ENCODE measurements around the gene DOC2A.
"Not testable (repeated sequence)": the region's sequence is repeated elsewhere in the genome, so short reads cannot be mapped to it uniquely, and the experiment has no call there.

Gene DOC2A

DNA sequence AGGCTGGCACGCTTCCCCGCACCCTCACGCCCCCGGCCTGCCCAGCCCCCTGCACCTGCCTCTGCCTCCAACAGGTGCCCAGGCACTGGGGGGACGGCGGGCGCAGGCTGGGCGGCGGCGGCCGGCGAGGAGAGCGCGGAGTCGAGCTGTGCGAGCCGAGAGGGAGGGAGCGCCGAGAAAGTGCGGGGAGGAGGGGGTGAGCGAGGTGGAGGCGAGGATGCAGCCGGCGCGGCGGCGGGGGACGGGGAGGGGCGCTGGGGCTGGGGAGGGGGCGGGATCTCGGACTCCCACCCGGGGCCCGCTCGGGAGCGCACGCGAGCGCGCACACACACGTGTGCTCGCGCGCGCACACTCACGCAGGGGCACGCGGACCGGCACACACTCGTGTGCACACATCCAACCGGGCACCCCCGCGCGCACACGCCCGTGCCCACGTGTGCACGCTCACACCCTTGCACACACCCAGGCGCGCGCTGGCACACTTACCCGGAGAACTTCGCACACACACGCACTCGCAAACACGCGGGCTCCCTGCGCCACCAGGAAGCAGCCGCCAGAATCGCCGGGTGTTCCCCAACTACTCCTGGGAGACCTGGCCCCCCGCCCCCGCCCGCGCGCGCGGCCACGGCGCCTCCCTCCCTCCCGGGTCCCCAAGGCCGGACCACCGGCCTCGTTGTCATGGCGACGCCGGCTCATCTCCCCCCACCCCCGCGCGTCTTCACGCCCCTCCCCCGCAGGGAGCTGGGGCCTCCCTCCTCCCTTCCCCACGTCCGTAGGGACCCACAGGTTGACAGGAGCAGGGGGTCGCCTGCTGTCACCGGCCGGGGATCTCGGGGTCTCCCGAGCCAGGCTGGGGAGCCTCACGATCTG, at the start of gene DOC2A:
Gene DOC2A (minus strand): TSS at position 184 of the 870 bp plus-strand sequence. CDS start 805 bp downstream, outside the sequence.
- peak; percentile 62 for DNase-seq

DNA sequence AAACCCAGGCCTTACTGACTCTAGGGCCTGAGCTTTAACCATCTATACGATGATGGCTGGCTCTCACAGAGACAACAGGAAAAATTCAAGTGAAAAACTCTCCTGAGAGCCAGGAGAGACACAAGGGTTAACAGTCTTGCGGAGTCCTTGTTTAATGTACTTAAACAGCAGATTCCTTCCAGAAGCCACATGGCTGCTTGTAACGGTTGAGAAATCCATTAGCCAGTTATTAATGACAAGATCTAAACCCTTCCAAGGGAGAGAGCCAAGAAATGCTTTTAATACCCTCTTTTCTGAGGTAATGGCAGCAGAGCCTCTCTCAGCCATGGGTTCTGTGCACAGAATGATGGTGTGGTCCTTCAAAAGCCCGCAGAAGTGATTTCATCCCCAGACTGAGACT, 49.5 kb upstream of the DOC2A start:
- no peak for DNase-seq

DNA sequence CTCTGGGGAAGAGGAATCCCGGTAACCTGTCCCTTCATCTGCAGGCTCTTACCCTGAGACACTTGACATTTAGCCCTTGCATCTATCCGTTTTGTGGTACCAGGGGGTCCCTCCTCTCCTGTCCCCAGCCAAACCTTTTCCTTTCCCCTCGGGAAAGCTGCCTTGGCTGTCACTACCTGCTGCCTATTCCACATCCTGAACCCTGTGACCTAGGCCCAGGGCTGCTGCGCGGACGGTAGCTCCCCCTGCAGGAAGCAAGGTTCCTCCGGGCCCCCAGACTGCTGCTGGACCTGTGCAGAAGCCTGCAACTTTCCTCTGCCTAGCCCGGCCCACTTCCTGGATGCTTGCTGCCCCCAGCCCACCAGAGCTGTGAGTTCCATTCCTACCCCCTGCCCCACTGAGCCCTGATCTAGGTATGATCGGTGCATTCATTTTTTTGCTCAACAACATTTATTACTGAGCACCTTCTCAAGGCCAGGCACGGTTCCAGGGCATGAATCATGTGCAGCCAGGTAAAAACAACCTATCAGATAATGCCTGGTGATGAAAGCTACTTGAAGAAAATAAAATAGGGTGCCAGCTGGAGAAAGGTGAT, 44.2 kb upstream of the DOC2A start:
- DNase-seq, result peak; percentile 47

DNA sequence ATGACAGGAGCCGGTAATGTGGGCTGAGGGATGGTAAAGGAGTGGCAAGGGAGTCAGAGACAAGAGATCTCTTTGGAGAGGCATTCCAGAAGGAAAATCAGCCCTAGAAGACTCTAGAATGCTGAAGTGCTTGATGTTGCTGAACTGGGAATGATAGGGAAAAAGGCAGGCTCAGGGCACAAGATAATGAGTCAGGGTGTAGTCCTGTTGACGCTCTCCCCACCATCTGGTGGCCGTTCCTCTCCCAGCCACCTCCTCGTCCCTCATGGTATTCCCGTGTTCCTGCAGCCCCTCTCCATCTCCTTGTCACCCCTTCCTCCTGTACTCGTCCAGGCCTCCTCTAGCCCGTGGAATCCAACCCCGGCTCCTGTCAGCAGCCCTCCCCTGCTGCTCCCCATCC, 43.6 kb upstream of the DOC2A start:
- no peak for DNase-seq

DNA sequence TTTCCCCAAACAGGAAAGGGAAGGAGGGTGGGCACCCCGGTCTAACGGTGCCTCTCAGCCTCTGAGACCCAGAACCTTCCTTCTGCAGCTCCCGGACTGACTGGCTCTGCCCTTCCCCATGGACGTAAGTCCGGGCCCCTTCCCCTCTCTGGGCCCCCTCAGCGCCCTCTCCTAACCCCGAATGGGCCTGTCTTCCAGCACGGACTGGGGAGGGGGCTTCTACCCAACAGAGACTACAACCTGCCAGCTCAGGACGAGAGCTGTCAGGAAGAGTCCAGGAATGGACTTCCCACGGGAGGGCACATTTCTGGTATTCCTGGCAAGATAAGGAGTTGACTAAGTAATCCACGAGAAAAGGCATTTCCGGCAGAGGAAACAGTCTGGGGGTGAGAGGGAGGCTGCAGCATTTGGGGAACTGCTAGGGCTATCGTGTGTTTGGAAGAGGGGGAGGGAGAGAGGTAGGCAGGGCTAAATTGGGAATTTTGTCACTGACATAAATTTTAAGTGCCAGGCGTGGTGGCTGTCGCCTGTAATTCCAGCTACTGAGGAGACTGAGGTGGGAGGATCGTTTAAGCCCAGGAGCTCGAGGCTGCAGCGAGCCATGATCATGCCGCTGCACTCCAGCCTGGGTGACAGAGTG, 42.7 kb upstream of the DOC2A start:
- DNase-seq, result peak; percentile 49

DNA sequence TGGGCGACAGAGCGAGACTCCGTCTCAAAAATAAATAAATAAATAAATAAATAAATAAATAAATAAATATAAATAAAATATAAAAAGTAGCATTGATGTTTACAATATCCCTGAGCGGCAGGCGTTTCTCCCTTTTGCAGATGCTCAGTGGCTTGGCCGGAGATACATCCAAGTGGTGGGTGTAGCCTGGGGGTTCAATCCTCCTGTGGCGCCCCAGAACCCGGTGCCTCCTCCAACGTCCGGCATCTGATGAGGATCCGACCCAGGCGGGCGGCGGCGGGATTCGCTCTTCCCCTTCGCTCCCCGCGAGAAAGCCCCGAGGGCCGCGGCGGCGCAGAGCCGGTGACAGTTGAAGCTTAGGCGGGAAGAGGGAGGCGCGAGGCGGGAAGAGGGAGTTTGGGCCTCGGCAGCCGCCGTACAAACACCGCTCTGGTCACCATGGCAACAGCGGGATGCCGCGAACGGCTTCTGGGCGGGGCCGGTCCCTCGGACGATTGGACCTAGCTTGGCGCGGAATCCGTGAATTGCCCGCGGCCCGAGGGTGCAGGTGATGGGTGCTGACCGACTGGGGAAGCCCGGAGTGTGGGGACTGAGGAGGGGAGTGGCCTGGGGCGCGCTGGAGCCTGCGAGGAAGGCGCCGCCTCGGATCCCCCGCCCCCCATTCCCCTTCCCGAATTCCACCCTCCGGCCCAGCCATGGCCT, 42.0 kb upstream of the DOC2A start:
- DNase-seq, result peak; percentile 96

DNA sequence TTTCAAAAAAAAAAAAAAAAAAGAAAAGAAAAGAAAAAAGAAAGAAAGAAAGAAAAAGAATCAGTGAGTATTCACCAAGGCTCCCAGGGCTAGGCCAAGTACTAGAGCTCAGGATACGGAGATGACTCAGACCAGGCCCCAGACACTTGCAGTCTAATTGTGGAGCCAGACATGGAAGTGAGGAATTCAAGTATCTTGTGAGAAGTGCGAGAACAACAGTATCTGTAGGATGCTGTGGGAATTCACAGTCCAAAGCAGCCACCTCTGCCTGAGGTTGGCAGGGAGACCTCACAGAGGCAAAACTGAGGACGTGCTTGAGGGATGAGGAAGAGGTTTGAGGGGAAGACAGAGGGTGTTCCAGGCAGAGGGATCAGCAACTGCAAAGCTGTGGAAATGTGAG, 40.7 kb upstream of the DOC2A start:
- no peak for DNase-seq

DNA sequence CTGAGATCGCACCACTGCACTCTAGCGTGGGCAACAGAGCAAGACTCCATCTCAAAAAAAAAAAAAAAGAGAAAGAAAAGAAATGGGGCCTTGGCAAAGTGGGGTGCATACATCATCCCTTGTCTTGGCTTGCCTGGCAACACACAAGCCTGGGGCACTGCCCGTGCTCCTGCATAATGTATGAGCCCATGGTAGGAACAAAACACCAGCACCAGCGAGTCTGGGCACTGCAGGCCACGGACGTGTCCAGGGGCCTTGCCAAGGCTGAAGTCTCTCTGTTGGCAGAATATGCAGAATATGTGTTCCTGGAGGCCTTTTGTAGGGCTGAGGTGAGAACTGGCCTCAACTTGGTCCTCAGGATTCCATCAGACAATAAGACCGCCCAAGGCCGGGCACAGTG, 39.0 kb upstream of the DOC2A start:
- no peak for DNase-seq

DNA sequence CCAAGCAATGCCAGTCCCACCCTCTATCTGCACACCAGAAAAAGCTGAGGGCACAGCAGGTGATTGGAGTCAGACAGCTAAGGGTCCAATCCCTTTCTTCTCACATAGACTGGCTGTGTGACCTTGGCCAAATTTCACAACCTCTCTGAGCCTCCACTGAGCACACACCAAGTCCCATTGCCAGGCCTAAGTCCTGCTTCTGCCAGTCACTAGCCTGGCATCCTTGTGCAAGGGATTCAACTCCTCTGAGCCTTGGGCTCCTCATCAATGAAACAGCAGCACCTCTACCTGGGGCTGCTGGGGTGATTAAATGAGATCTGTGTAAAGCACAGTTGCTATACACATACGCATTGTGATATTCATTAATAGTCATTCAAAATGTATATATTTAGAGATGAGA, 35.8 kb upstream of the DOC2A start:
- DNase-seq, result no peak

DNA sequence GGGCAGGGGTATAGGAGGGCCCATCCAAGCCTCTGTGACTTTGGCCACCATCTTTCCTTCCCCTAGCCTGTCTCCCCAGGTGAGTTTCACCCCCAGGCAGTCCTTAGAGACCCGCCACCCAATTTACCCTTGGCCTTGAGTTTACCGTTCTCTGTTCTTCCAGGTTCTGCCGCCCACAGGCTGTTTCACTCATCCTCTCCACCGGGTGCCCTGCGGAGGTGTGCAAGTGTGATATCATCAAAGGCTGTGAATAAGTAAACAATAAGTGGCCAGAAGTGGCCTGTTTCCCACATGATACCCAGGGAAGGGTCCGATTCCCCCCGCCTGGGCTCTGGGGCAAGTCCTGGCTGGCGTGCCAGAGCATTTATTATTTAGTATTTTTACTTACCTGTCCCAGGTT, 35.4 kb upstream of the DOC2A start:
- peak; percentile 10 for DNase-seq

DNA sequence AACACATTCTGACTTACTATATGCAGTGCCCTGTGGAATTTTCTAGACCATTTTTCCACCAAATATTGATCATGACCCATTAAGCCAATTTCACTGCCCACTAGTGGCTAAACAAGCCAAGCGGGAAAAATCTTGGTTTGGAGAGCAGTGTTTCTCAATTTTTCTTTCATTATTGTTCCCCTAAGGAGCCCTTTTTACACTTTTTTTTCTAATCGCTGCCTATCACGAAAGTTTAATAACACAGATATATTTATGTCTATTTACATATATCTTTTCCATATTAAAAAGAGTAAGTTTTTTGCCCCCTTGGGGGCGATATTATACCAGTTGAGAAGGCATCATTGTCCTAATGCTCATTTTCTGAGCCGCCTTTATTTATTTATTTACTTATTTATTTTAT, 31.0 kb upstream of the DOC2A start:
- DNase-seq, result no peak

DNA sequence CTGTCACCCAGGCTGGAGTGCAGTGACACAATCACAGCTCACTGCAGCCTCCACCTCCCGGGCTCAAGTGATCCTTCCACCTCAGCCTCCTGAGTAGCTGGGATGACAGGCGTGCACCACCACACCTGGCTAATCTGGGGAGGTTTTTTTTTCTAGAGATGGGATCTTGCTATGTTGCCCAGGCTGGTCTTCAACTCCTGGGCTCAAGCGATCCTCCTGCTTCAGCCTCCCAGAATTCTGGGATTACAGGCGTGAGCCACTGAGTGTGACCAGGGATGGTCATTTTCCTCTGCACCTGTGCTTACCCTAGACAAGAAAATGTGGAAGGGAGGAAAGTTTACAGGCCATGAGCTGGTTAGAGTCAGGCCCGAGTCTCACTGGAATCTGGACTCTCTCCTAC, 29.9 kb upstream of the DOC2A start:
- not testable (repeated sequence) for DNase-seq

DNA sequence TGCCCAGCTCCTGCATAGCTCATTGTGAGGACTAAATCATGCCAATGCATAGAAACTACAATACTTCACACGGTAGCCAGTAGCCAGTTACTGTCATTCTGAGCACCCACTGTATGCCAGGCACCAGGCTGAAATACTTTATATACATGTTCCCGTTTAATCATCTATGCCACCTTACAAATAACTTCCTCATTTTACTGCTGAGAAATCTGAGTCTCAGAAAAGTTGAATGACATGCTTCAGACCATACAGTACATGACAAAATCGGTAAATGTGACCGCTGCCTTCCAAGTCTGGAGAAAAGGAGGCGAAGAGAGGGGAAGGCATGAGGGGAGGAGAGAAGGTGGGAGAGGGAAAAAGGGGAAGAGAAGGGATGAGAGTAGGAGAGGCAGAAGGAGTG, 29.4 kb upstream of the DOC2A start:
- no peak for DNase-seq

DNA sequence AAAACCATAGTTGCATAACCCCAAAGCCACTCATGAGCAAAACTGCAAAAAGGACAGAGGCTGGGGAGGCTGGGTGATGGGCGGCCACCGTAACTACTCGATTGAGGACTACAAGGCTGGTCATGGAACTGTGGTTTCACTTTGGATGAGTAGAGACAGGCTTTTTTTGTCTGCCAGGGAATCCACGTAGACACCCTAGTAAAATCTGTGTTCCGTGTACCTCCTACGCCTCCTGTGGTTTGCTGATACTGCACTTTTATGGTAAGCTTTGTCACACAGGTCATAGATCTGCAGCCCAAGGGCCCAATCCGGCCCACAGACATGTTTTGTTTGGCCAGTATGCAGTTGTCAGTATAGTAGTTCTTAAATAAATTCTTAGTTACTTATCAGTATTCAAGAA, 22.4 kb upstream of the DOC2A start:
- no peak for DNase-seq

DNA sequence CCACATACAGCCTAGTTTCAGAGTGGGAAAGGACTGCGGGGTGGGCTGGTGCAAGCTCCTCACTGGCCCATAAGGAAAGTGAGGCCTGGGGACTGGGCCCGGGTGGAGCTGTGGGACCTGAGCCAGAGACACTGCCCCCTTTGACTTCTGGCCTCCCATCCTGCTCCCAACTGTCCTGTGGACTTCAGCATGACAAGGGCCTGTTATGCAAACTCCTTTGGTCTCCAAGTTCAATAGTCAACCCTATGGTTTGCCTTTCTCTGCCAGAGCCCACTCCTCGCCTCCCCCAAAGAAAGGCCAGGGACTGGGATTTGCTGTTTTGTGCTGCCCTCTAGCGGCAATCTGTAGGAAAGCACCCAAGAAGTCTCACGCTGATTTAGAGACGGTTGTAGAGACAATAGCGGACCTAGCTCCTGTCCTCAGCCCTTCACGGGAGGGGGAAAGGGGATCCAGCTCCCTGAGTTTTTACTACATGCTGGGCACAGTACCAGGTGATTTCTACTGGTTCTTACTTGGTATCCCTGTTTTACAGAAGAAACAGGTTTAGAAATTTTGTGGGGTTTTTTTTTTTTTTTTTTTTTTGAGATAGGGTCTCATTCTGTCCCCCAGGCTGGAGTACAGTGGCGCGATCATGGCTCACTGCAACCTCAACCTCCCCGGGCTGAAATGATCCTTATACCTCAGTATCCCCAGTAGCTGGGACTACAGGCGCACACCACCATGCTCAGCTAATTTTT, 21.4 kb upstream of the DOC2A start:
- DNase-seq, result peak; percentile 86

DNA sequence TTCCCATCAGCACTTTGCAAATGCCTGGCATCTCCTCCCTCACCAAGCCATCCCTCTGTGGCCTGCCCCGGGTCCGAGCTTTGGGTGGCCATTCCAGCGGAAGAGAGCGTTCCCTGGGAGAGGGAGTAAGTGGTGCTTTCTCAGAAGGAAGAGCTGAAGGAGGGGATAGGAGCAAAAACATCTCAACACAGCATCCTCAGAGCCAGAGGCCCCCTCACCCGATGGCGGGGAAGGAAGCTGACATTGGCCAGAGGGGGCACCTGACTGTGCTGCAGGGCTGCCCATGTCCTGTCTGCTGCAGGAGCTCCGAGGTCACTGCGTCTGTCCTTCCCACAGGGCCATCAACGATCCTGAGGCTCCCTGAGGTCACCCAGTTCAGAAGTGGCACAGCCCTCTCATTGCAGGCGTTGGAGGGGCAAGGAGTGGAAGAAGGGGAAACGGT, 20.7 kb upstream of the DOC2A start:
- no peak for DNase-seq

DNA sequence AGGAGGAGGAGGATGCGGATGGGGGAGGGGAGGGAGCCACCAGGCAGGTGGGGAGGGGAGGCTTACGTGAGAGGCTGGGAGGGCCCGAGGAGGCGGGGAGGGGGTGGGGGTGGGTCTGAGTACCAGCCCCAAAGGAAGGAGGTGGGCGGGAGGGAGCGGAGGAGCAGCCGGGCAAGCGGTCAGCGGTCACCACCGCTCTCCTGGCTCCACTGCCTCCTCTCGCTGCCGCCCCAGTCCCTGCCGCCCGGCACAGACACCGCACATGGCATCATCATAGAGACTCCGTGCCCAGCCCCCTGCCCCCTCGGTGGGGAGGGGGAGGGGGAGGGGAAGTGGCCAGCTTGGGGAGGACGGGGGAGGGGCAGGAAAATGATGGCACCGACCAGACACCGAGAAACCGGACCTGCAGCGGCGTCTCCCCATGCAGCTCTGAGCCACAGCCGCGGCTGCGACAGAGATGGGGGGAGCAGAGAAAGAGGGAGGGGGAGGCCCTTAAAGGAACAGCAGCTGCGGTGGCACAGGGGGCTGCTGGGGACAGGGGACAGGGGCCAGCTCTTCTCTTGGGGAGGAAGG, 20.1 kb upstream of the DOC2A start, which contains the start of gene TLCD3B:
Gene TLCD3B (minus strand): TSS at position 431 of the 573 bp plus-strand sequence. CDS start 744 bp downstream, outside the sequence.
- peak; percentile 71 for DNase-seq

DNA sequence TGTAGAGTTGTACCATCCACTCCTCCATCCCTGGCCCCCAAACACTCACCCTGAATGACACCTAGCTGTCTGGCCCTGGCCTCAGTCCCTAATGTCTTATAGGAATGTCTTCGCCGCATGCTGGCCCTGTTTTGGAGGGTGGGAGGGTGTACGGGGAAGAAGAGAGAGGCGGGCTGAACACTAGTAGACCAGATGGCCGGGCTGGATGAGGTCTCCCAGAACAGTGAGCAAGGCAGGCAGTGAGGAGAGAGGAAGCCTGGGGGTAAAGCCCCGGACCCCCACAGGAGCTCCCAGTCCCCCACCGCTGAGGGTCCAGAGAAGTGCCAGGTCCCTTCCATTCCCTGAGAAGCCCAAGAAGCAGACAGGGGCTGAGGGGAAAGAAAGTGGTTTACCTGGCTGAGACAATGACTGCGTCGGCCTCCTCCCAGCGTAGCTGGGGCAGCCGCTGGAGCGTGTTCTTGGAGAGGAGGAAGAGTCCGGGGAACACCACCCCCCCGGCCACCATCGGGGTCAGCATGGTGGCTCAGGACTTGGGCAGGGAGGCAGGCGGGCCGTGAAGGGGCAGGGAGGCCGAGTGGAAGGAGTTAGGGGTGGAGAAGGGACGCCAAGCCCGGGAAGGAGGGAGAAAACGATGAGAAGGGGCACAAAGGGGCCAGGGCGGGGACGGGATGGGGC, 19.3 kb upstream of the DOC2A start:
- peak; percentile 38 for DNase-seq

DNA sequence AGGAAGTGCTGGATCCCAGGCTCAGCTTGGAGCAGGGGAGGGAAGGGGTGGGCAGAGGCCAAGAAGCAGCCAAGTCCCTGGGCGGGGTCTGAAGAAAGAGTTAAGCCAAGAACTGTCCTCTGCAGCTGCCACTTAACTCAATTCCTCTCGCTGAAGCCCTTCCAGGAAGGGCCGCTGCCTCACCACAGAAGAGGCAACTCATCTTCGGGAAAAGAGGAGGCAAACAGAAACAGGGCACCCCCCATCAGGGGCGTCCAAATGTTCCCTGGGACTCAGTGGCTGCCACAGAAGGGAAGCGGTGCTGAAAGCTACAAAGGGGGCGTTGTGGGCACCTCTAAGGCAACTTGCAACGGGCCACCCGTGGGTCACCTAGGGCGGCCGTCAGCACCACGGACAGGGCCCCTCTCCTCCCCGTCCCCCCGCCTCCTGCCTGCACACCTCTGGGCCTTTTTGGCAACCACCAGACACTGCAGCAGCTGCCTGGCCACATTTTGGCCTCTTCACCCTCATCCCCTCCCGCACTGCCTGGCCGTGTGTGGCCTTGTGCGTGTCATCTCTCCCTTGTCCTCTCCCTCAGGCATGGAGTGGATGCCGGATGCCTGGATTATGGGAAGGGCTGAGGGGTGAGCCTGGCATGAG, 17.7 kb upstream of the DOC2A start:
- no peak for DNase-seq

DNA sequence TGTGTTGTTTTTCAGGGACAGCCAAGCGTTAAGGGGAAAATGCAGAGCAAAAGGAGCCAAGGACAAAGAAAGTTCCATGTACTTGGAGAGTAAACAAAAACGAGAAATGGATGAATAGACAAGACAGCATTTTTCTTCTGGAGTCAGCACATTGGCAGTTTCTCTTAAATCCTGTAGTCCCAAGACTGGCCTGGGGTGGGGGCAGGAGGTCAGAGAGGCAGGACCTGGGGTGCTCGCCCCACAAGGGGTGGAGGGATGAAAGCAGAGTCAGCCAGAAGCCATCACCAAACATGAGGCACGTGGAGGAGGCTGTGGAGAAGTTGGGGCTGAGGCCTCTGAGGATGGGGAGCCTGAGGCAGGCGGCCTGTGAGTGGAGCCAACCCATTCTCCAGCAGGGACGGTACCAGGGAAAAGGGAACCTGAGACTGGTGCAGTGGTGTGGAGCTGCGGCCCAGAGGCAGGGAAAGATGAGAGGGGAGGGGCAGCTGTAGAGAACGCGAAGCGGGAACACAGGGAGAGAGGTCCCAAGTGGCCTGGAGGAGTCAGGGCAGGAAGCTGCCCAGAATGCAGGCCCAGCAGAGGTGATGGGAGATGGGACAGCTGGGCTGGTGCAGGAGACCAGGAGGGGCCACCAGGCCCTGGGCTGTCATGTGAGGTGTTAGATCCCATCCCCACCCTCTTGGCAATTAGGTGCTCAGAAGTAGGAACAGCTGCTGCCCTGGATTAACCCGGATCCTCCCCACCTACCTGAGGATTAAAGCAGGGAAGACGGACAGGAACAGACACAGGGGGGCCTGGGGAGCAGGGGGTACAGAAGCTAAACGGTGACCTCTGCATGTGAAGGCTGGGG, 17.0 kb upstream of the DOC2A start:
- DNase-seq, result peak; percentile 43
